WTC11 (cell line): Measurements from ENCODE around the gene PRMT5.

Experiments
- ATF2 ChIP-seq: sonication (generic); formaldehyde crosslinking; IDR thresholded peaks from 2 replicates; pipeline ENCODE4 v1.8.1; 2022; ENCODE audit warnings: low read depth, missing genetic modification reagents, borderline replicate concordance
- CTCF ChIP-seq: fragments of 200-600 bp; IDR thresholded peaks from 2 replicates; pipeline ENCODE4 v1.8.0; 2022; ENCODE audit warnings: antibody characterized with exemption
- HMGXB4 ChIP-seq: sonication (generic); formaldehyde crosslinking; IDR thresholded peaks from 2 replicates; pipeline ENCODE4 v1.8.1; 2023; ENCODE audit warnings: mild to moderate bottlenecking, moderate library complexity, missing genetic modification reagents
- MAX ChIP-seq: sonication (generic); formaldehyde crosslinking; IDR thresholded peaks from 2 replicates; pipeline ENCODE4 v1.8.0; 2022; ENCODE audit warnings: mild to moderate bottlenecking, missing genetic modification reagents
- NFYB ChIP-seq: sonication (generic); formaldehyde crosslinking; conservative IDR thresholded peaks from 2 replicates; pipeline ENCODE4 v1.8.0; 2022; ENCODE audit warnings: low read depth, missing genetic modification reagents
- TP53 ChIP-seq: sonication (generic); formaldehyde crosslinking; IDR thresholded peaks from 2 replicates; pipeline ENCODE4 v1.8.1; 2023; ENCODE audit warnings: mild to moderate bottlenecking, missing genetic modification reagents
- USF1 ChIP-seq: sonication (generic); formaldehyde crosslinking; IDR thresholded peaks from 2 replicates; pipeline ENCODE4 v1.8.0; 2022; ENCODE audit warnings: mild to moderate bottlenecking, missing genetic modification reagents
- ZNF512 ChIP-seq: sonication (generic); formaldehyde crosslinking; IDR thresholded peaks from 2 replicates; pipeline ENCODE4 v1.8.1; 2022; ENCODE audit warnings: missing genetic modification reagents, borderline replicate concordance

GRCh38 chr14:22923746-22924145 lies 5.4 kb downstream of the PRMT5 start:
- TF ChIP-seq CTCF (no peak), MAX (CRISPR knock-in tag) (no peak), TP53 (CRISPR knock-in tag) (no peak), NFYB (CRISPR knock-in tag) (no peak), USF1 (CRISPR knock-in tag) (no peak), HMGXB4 (no peak), ATF2 (CRISPR knock-in tag) (no peak), ZNF512 (no peak)
